DLD1 (cell line): ENCODE data around the gene CPPED1.

Experiments used
- in situ Hi-C: cut with HindIII; loops from 2 replicates; pipeline ENCODE4 v1.10.0; 2017; ENCODE audit warnings: low sequenced_read_pairs

CPPED1 gene

GRCh38 chr16:12685806-12686205 lies 117.9 kb downstream of the CPPED1 start:
- in situ Hi-C loops = no loop called here

DNA sequence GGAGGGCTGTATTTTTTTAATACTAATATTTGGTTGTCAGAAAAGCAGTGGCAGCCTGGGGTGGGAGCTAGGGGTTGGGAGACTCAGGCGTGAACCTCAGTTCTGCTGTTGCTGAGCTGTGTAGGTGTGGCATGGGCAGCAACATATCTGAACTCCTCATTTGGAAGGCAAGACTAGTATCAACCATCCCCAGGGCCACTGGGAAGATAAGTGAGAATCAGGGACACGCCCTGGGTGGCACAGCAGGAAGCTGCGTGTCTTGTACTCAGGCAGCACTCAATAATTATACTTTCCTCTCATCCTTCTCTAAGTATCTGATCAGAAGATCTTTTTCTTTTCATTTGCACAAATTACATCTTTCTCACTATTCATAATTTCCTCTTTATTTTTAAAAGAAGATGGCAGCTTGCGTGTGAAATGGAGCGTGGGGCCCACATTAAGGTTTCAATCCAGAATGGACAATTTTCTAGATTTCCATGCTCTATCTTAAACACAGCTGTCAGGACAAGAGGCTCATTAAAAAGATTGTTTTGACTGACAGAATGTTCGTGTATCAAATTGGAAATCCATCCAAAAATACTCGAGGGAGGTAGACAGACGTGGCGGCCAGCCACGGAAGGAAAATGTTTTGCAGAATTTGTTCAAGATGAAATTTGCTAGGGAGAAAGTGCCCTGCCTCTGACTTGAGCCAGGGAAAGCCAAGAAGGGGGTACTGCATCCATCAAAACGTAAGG lies 121.1 kb downstream of the CPPED1 start:
- in situ Hi-C loops = no loop called here

DNA sequence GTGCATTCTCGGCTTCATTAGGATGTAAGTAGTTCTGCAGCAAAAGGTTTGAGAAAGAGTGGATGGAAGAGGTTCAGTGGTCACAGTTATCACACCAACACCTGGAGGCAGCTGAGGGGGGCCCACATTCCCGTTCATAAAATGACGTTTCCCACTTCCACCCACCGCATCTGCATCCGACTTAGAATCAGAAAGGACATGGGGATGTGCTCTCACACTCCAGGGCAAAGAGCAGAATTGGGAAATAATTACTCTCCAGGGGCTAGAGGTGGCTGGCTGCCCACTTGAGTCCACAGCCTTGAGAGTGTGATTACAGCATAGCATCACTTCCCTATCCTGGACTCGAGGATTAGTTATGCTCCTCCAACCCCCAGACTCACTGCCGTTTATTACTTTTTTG lies 122.0 kb downstream of the CPPED1 start:
- in situ Hi-C loops = no loop called here

- in situ Hi-C loops = no loop called here
Measured at GRCh38 chr16:12680531-12680930, 123.2 kb downstream of the CPPED1 start.

DNA sequence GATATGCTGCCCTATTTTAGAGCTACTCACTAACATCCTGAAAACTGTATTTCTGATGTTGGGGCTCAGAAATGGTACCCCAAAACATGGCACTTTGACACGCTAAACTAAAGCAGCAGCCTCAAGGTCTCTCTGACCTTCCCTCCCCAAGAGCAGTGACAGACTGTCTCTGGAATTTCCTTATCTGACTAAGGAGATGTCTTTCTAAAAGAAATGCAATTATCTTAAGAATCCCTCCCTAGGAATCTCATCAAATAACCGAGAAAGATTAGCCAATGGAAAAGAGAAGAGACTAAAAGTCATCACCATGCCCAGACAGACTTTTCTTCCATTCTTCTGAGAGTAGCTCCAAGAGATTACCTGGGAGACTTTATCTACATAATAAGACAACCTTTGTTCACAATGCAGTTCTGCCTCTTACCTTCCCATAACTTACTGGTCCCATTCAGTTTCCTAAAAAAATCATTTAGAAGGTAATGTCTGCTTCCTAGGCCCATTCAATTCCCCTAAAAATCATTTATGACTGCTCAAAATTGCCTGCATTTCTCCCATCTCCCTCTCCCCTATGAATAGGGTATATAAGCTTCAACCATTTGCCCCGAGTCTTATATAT lies 123.9 kb downstream of the CPPED1 start:
- in situ Hi-C loops = no loop called here

DNA sequence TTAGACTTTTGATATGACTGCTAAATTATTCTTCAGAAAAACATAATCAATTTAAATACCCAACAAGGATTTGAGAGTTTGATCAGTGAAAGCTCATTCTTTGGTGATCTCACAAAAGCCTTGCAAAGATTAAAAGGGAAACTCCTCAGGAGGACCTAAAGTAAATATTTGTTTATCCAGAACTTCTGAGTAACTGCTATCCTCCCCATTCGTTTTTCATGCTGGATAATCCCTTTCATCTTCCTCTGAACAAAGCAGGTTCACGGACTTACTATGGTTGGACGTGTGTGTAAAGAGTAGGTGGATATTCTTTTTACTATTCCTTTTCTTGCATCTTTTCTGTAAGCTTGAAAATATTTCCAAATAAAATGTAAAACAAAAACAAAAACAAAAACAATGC lies 124.7 kb downstream of the CPPED1 start:
- in situ Hi-C loops = no loop called here

DNA sequence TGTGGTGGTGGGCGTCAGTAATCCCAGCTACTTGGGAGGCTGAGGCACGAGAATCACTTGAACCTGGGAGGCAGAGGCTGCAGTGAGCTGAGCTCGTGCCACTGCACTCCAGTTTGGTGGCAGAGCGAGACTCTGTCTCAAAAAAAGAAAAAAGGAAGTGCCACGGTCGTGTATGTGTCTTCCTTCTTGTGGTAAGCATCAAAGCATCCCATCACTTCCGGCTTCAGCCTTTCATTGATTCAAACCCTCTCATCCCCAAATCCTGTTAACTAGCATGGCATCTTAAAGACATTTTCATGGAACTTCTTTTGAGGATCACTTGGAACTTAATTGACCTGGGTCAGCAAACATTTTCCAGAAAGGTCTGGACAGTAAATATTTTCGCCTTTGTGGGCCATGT lies 126.2 kb downstream of the CPPED1 start:
- in situ Hi-C loops = no loop called here

GRCh38 chr16:12675852-12676251 lies 127.8 kb downstream of the CPPED1 start:
- in situ Hi-C loops = no loop called here

DNA sequence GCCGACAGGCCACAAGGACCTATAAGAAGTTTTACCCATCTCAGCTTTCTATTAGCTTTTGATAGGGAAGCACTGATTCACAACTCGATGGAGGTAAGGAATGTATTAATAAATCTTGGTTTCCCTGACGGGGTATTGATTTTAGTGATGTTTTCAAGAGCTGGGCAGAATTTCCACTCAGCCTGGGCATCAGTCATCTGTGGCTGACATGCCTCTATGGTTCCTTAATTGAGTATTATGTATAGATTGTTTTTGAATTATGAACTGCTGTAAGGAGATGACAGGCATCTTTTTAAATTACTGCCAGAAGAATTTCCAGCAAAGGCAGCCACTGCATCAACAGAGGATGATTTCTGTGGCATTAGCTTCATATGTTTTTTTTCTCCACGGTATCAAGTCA lies 128.6 kb downstream of the CPPED1 start:
- in situ Hi-C loops = no loop called here

- in situ Hi-C loops = no loop called here
Measured at GRCh38 chr16:12674524-12674923, 129.2 kb downstream of the CPPED1 start.

DNA sequence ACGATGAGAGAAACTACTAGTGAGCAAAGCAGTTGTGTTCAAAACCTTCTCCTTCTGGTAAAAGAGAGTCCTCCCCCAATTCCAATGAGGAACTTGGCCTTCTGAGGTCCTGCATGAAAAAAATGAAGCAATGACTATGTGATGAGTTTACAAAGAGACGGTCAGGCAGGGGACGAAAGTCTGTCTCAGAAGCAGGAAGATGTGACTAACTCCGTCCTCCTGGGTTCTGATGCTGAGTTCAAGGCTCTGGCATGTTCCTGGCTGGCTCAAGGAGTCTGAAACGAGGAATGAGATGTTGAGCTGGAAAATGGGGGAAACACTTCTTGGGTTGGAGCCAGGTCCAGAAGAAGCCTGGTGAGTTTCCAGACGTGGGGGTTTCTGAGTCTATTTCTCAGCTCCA lies 129.6 kb downstream of the CPPED1 start:
- in situ Hi-C loops = no loop called here

DNA sequence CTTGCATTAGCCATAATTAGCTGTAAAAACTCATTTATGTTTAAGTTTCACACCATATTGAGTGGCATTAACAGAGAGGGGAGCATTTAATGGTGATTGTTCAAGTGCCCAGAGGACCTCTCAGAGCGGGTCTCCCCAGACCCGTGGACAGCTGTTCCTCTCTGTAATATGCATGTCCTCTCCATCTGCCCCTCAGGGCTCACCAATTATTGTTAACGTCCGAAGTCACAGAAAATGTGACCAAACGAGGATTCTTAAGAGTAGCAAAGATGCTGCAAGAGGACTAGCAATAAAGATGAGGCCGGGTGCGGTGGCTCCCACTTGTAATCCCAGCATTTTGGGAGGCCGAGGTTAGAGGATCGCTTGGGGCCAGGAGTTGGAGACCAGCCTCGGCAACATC lies 130.2 kb downstream of the CPPED1 start:
- in situ Hi-C loops = no loop called here

GRCh38 chr16:12672986-12673385 lies 130.7 kb downstream of the CPPED1 start:
- in situ Hi-C loops = no loop called here

DNA sequence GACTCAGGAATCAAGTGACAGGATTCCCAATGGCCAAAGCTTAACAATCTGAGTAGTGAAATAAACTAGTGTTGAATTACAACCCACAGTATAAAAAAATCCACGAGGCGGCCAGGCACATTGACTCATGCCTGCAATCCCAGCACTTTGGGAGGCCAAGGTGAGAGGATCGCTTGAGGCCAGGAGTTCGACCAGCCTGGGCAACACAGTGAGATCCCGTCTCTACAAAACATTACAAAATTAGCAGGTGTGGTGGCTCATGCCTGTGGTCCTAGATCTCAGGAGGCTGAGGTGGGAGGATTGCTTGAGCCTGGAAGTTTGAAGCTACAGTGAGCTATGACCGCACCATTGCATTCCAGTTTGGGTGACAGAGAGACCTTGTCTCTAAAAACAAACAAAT lies 133.8 kb downstream of the CPPED1 start:
- in situ Hi-C loops = no loop called here

DNA sequence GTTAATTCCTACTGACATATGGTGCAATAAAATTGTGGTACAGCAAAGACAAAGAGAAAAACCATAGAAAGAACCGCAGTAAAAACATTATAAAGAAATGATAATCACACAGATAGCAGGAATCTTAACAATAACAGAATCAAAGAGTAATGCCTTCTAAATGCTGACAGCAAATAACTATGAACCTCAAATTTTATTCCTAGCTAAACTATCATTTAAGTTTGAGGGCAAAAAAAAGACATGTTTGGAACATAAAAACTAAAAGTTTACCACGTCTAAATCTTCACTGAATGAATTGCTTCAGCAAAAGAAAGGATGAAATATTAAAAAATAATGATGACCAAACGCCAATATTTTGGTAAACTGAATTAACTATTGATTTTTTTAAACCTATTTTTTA lies 135.8 kb downstream of the CPPED1 start:
- in situ Hi-C loops = no loop called here

- in situ Hi-C loops = no loop called here
Measured at GRCh38 chr16:12664164-12664733, 139.4 kb downstream of the CPPED1 start.

DNA sequence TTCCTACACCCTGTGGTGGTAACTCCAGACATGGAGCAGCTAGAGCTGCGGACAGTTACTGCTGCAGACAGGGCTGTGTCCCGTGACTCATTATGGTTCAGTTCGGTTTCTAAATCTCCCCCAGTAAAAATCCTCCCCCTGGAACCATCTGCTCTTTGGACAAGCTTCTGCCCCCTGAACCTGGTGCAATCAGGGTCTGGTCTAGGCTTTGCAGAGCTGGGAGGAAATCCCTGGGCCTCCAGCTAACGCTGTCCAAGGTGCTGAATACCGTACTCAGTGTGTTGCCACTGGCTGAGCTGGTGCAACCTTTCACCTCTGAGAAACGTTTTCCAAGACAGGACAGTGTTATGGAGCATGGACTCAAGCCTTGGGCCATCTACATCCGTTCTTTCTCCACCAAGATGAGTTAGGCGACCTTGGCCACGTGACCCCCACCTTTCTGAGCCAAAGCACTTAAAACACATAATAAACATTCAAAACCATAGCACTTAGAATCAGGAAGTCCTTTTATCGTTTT lies 142.0 kb downstream of the CPPED1 start:
- in situ Hi-C loops = no loop called here

- in situ Hi-C loops = no loop called here
Measured at GRCh38 chr16:12659871-12660270, 143.8 kb downstream of the CPPED1 start.

DNA sequence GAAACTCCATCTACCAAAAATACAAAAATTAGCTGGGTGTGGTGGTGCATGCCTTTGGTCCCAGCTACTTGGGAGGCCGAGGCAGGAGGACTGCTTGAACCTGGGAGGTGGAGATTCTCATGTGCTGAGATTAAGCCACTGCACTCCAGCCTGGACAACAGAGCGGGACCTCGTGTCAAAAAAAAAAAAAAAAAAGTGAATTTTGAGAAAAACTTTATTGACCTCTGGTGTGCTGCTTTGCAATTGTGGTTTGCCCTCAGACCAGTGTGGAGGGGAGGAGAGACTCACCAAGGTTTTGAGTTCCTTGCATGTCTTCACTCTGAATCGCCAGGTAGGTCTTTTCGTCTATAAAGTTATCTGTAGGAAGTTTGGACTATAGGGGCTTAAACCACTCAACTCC lies 145.2 kb downstream of the CPPED1 start:
- in situ Hi-C loops = no loop called here

DNA sequence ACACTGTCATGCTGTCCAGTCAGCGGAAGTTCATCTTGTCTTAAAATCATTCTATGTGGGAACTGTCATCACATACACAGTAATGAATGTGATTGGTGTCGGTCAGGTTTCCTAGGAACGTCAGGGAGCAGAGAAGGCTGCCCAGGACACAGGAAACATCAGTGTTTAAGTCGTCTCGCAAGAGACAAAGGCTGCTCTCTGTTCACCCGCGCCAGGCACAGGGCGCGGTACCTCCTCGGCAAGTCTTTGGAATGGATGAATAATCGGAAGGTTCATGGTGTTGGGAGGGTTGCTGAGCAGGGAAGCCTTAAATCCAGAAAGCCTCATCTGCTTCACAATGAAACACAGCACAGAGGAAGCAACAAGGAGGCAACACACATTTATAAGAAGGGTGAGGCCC lies 148.2 kb downstream of the CPPED1 start:
- in situ Hi-C loops = no loop called here

DNA sequence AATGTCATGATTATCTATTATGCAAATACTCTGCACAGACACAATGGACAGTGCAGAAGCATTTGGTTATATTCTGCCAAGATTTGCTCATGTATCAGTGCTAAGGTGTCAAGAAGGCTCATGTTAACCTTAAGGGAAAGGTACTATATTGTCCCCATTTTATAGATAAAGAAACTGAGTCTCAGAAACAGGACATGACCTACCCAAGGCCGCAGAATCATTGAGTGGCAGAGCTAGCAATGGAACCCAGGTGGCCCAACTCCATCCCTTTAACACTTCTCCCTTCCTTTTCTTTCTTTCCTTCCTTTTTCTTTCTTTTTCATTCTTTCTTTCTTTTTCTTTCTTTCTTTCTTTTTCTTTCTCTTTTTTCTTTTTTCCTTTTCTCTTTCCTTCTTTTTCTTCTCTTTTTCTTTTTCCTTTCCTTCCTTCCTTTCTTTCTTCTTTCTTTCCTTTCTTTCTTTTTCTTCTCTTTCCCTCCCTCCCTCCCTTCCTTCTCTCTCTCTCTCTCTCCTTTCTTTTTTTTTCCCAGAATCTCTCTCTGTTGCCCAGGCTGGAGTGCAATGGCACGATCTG lies 149.8 kb downstream of the CPPED1 start:
- in situ Hi-C loops = no loop called here

DNA sequence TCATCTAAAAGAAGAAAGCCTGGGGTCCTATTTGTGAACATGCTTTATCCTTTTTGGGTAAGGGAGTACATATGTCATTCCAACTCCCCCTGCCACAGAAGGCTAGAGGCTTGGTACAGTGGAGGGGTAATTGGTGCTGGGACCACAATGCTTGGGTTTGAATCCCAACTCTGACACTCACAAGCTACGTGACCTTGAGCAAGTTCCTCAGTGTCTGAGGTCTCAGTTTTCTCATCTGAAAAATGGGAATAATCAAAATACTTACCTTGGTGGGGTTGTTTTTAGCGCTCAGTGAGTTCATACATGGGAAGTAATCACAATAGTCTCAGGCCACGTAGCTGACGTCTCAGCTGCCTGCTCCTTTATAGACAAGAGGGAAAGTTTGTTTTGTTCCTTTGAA lies 150.8 kb downstream of the CPPED1 start:
- in situ Hi-C loops = no loop called here
